Measurements from ENCODE around the gene PCDH9. TPM values are rescaled to one million over a fixed set of nuclear protein-coding genes. Genes with fewer than 3 reads are reported as not detected.

Gene PCDH9
- total and polyA plus RNA-seq, 7 donors: under 0.01 to 15.7 (median 8.7) TPM; not detected in 1

DNA sequence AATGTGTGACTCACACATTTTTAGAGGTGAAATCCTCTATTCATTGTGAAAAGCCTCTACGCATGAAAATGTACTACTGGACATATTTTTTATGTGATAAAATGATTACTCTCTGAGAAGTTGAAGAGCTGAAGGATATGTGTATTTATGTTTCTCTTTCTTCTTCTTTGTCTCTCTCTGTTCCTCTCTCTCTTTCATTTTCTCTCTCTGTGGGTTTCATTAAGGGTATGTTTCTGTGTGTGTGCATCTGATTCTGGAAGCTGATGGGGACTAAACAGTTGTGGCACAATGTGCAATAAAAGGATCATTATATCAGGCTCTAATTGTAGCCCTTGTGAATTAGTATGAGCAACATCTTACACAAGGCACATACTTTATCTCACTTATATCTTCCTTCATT is 867.7 kb downstream of the PCDH9 start:
- 88 to 96% methylated on average over 1 of the region's 1 CpG for WGBS, 2 donors
- Histone ChIP-seq H3K4me3 (no peak overlapping the region), H3K9me3 (no peaks in the 10 kb centered on the region), H3K27me3 (no peaks in the 10 kb centered on the region), H3K4me1 (peaks cover 0 to 5% (median 0%) of the 10 kb centered on the region in 4 donors), H3K36me3 (no peaks in the 10 kb centered on the region), H3K27ac (no peak overlapping the region)
- intact Hi-C loops (cut with DNase I): no loop called here
- TF ChIP-seq POLR2A (IDR thresholded peaks at IDR 0.05): no peak
- no peak for TF ChIP-seq POLR2AphosphoS5 (IDR thresholded peaks at IDR 0.05)
- TF ChIP-seq, protein P1, sequence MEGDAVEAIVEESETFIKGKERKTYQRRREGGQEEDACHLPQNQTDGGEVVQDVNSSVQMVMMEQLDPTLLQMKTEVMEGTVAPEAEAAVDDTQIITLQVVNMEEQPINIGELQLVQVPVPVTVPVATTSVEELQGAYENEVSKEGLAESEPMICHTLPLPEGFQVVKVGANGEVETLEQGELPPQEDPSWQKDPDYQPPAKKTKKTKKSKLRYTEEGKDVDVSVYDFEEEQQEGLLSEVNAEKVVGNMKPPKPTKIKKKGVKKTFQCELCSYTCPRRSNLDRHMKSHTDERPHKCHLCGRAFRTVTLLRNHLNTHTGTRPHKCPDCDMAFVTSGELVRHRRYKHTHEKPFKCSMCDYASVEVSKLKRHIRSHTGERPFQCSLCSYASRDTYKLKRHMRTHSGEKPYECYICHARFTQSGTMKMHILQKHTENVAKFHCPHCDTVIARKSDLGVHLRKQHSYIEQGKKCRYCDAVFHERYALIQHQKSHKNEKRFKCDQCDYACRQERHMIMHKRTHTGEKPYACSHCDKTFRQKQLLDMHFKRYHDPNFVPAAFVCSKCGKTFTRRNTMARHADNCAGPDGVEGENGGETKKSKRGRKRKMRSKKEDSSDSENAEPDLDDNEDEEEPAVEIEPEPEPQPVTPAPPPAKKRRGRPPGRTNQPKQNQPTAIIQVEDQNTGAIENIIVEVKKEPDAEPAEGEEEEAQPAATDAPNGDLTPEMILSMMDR (IDR thresholded peaks at IDR 0.05): no peak
- no peak for TF ChIP-seq EP300 (IDR thresholded peaks at IDR 0.05)
- no peak for DNase-seq

DNA sequence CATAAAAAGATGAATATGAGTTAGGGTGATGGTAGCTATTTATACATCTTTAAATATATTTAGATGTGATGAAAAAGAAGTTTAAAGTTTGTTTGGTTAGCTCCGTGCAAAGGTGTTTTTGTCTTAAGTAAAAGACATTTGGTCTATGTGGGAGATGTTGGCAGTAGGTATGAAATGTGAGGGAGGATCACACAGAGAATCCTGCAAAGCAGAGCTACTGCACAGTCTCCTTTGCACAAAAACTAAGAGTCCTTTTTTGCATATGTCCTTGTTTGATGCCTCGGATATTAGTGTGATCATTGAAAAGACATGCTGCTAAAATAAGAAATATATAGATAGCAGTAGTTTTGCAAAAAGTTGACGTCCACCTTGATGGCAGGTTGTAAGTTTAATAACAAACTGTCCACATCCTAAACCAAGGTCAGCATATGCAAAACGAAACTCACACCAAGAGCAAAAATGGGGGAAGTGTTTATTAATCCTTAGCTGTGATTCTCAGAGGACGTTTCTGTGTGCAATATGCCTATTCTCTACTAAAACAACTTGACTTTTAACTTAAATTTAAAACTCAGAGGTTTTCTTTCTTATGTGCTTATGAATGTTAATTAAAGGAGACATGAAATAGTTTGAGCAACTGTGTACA is 870.1 kb downstream of the PCDH9 start:
- TF ChIP-seq POLR2AphosphoS5 (IDR thresholded peaks at IDR 0.05) (no peak), POLR2A (IDR thresholded peaks at IDR 0.05) (no peak), EP300 (IDR thresholded peaks at IDR 0.05) (no peak)
- TF ChIP-seq, protein P1 (IDR thresholded peaks at IDR 0.05): no peak
- WGBS, 2 donors: 70 to 75% methylated on average over 5 of the region's 5 CpGs

DNA sequence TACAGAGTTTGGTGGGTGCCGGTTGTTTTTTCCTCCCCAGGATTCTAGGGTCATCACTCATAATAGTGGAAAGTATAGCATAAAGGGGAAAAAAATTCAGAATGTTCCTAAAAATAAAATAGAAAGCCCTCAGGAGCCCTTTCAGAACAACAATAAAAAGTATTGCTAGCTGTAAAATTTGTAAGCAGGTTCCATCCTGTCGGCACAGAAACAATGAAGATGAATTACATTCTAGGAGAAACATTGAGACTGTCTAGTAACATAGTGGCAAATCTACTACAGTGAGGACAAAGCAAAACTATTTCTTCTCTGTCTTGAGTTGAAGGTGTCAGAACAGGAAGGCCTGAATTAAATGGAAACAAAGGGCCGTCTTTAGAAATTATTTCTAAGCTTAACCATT is 870.7 kb downstream of the PCDH9 start:
- H3K4me3 ChIP-seq: no peak overlapping the region
- peaks cover 0 to 5% (median 0%) of the 10 kb centered on the region in 4 donors for H3K4me1 ChIP-seq
- DNase-seq: no peak
- no peak overlapping the region for H3K27ac ChIP-seq
- no peaks in the 10 kb centered on the region for H3K36me3 ChIP-seq
- H3K9me3 ChIP-seq: no peaks in the 10 kb centered on the region
- WGBS, 2 donors: 55 to 73% methylated on average over 3 of the region's 3 CpGs
- intact Hi-C loops (cut with DNase I): no loop called here
- H3K27me3 ChIP-seq: no peaks in the 10 kb centered on the region
- TF ChIP-seq, protein P1 (IDR thresholded peaks at IDR 0.05): no peak
- TF ChIP-seq EP300 (IDR thresholded peaks at IDR 0.05) (no peak), POLR2A (IDR thresholded peaks at IDR 0.05) (no peak), POLR2AphosphoS5 (IDR thresholded peaks at IDR 0.05) (no peak)

More for the DNA sequence above, 870.1 kb downstream of the PCDH9 start:
- no peaks in the 10 kb centered on the region for H3K27me3 ChIP-seq
- no peaks in the 10 kb centered on the region for H3K9me3 ChIP-seq
- no peak overlapping the region for H3K27ac ChIP-seq
- H3K4me1 ChIP-seq: peaks cover 0 to 5% (median 0%) of the 10 kb centered on the region in 4 donors
- intact Hi-C loops (cut with DNase I): no loop called here
- DNase-seq: no peak
- no peaks in the 10 kb centered on the region for H3K36me3 ChIP-seq
- no peak overlapping the region for H3K4me3 ChIP-seq

DNA sequence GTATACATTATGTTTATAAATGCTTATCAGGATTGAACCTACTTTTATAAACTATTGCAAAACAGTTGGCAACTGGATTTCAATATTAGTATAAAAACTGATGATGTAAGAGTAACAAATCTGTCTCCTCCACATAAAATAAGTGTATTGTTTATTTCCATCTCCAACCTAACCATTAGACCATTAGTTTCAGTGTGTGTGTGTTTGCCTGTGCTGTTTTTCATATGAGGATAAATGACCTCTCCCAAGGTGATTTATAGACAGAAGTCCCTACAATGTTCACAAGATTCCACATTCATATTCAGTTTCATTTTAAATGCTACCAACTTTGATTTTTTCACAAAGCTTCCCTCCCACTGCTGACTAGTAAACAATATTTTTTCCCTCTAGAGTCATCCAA is 871.6 kb downstream of the PCDH9 start:
- Histone ChIP-seq H3K4me1 (peaks cover 0 to 10% (median 2%) of the 10 kb centered on the region in 4 donors), H3K27ac (no peak overlapping the region), H3K4me3 (no peak overlapping the region), H3K9me3 (no peaks in the 10 kb centered on the region), H3K27me3 (no peaks in the 10 kb centered on the region), H3K36me3 (no peaks in the 10 kb centered on the region)
- TF ChIP-seq EP300 (IDR thresholded peaks at IDR 0.05) (no peak), POLR2A (IDR thresholded peaks at IDR 0.05) (no peak), POLR2AphosphoS5 (IDR thresholded peaks at IDR 0.05) (no peak)
- TF ChIP-seq, protein P1 (IDR thresholded peaks at IDR 0.05): no peak
- intact Hi-C loops (cut with DNase I): no loop called here
- no peak for DNase-seq

DNA sequence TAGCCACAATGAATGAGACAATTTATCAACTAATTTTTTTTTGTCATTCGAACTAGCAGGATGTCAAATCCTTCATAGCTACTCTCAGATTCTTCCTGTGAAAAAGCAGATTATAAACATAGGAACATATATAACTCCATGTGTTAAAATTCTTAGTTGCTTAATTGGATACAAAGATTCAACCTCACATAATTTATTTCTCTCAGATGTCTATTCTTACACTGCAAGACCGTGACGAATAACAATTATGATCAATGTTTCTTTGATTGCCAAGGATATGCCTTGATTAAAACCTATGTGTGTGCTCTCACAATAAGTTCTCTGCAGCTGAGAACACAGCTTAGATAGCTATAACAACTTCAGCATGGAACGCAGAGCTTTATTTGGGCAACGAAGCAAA is 872.7 kb downstream of the PCDH9 start:
- no peak overlapping the region for H3K27ac ChIP-seq
- intact Hi-C loops (cut with DNase I): no loop called here
- no peaks in the 10 kb centered on the region for H3K27me3 ChIP-seq
- TF ChIP-seq, protein P1 (IDR thresholded peaks at IDR 0.05): no peak
- TF ChIP-seq EP300 (IDR thresholded peaks at IDR 0.05): no peak
- TF ChIP-seq POLR2A (IDR thresholded peaks at IDR 0.05): no peak
- no peak for TF ChIP-seq POLR2AphosphoS5 (IDR thresholded peaks at IDR 0.05)
- H3K9me3 ChIP-seq: no peaks in the 10 kb centered on the region
- DNase-seq: no peak
- 84 to 87% methylated on average over 5 of the region's 5 CpGs for WGBS, 2 donors
- H3K4me3 ChIP-seq: no peak overlapping the region
- no peaks in the 10 kb centered on the region for H3K36me3 ChIP-seq
- peaks cover 0 to 14% (median 4%) of the 10 kb centered on the region in 4 donors for H3K4me1 ChIP-seq
